Activated CD4-positive, CD25-positive, alpha-beta regulatory T cell treated with anti-CD3 and anti-CD28 coated beads, Interleukin-2, amount 50 U/mL, for 72 hours (primary cell): ENCODE measurements around the gene CKM.

ENCODE experiments used
- DNase-seq: peaks from one replicate; pipeline ENCODE4 v3.0.0; 2021

The CKM gene

DNA sequence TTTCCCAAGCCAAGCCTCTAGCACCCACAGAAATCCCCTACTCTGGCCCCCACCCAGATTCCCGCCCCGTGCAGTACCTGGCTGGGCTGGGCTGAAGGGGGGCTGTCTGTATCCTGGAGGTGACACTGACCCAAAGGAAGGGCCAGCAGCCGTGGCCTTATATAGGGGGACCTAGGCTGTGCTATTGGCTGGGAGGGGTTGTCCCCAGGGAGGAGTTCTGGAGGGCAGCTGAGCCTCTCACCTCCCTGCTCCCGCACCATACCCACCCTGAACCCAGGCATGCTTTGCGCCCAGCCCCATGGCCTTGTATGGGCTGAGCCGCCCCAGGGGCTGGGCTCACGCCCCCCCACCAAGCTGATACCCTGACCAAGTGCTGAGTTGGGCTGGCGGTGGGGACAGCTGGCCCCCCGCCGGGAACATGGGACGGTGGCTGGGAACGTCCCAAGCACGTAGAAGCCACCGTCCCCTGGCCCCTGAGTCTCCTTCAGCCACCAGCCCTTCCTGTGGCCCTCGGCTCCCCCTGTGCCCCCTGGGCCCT, at the start of gene CKM:
CKM (minus strand) TSS at position 132 of the 538 bp plus-strand sequence. CDS start 3,162 bp downstream, outside the sequence.
- no peak for DNase-seq

DNA sequence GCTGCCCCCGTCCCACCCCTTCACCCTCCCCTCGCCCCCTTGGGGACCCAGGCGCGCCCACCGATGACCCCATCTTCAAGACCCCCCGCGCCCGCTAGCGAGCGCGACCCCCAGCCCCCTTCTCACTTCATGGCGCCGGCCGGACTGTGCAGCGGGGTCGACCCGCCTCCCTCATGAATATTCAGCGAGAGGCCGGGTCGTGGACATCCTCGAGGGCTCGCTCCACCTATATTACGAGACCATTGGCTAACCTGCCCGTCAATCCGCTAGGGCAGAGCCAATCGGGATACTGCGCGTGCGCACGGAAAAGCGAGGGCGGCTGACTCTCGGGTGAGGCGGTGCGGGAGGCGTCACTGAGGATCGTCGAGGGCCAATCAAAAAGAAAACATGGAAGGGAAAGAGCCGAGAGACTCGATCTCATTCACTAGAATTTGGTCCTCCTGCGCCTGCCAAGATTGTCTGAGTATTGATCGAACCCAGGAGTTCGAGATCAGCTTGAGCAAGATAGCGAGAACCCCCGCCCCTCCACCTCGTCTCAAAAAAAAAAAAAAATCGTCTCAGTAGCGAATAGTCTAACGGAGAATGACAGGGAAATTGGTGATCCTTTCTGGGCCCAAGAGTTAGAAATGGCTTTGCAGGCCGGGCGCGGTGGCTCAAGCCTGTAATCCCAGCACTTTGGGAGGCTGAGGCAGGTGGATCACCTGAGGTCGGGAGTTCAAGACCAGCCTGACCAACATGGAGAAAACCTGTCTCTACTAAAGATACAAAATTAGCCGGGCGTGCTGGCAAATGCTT, 47.9 kb upstream of the CKM start, which contains the start of gene ERCC2:
ERCC2 (minus strand) TSS at position 164 of the 795 bp plus-strand sequence; CDS start at position 131, 33 bp downstream.
- DNase-seq = peak; percentile 99

DNA sequence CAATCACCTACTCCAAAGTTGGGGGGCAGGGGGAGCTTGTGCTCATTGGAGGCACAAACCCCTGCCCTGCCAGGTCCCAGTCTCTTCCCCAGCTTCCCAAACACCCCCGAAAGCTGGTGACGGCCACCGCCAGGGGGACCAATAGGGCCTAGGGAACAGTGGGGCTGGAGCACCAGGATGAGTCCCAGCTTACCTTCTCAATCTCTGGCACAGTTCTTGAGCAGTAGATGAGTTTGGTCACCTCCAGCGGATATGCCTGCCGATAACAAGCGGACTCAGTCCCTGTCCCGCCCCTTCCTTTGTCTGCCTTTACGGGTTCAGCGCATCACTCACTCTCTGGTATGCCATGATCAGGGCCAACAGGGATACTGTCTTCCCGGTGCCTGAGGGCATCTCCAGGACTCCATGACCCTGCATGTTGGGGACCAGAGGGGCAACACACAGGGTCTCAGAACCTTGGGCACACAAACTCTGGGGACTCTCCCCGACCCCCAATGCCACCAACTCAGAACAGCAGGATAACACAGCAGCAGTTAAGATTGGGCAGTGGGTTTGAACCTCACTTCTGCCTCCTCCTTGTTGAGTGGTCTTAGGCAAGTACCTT, 46.2 kb upstream of the CKM start:
- no peak for DNase-seq

DNA sequence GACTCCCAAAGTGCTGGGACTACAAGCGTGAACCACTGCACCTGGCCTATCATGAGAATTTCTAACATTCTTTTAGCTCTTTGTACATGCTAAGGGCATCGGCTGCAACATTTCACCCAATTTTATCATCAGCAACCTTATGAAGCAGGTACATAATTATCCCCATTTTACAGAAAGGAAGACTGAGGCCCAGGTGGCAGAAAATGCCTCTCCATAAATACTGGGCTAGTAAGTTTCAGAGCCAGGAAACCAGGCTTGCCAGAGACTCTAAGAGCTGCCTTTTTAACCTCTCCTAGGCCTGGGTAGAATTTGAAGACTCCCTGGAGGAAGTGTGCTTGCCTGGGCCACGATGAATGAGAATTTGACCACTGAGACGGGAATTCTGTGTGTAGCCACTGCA, 45.5 kb upstream of the CKM start:
- no peak for DNase-seq

DNA sequence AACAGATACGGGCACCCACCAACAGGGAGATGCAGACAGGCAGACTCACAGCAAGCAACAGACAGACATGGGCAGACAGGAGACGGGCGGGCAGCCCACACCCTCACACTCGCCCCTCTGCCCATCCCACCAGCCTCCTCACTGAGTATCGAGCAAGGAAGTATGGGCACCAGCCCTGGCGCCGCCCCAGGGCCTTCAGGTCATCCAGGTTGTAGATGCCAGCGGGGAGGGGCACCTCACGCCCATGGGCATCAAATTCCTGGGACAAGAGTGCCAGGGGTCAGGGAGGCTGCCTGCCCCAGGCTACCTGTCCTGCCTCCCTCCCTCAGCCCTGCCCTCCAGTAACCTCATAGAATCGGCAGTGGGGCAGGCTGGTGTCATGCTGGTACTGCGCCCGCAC, 42.0 kb upstream of the CKM start:
- no peak for DNase-seq

DNA sequence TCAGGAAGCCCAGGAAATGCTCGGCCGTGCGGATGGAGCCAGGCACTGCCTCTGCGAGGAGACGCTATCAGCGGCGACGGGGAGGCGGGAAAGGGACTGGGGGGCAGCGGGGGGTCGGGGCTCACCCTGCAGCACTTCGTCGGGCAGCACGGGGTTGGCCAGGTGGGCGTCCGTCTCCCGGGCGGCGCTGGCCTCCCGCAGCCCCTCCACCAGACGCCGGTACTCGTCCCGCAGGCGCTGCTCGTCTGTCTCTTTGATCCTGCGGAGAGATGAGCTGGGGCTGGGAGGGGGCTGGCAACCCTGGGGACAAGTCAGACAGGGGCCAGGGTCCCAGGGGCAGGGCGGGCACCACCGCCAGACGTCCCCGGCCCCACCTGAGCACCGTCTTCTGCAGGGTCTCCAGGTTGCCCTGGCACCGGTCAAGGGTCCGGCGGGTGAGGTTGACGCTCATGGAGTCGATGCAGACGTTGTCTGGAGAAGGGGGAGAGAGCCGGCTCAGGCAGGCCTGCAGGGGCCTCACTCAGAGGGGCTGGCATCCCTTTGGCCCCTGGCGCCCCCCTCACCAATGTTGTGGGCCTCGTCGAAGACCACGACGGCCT, 41.3 kb upstream of the CKM start:
- DNase-seq = no peak

DNA sequence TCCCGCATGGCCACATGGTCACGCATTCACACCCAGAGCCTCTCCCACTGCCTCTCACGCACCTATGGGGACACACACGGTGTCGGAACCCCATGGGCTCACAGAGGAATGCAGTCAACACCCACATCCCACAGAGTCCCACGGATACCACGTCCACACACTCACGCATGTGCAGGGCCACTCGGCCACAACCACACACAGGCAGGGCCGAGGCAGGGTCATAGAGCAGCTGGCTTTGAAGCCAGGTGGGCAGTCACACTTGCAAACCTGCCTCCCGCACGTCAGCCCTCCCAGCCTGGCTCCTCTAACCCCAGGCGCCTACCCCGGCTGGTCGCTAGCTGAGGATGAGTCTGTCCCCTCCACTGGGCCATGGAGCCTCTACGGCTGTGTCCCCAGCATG, 39.6 kb upstream of the CKM start:
- no peak for DNase-seq

DNA sequence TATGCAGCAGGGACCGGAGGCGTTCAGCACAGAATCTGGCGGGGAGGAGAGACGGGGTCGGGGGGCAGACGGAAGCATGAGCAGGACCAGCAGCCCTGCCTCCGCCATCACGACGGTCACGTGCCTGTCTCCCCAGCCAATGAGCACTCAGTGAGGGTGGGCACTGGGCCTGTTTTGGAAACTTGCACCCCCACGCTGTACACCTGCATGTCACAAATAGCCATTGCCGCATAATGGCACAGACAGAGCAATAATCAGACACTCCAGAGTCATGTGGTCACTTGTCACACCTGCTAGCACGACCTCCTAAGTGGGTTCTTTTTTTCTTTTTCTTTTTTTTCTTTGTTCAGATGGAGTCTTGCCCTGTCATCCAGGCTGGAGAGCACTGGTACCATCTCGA, 38.9 kb upstream of the CKM start:
- no peak for DNase-seq

DNA sequence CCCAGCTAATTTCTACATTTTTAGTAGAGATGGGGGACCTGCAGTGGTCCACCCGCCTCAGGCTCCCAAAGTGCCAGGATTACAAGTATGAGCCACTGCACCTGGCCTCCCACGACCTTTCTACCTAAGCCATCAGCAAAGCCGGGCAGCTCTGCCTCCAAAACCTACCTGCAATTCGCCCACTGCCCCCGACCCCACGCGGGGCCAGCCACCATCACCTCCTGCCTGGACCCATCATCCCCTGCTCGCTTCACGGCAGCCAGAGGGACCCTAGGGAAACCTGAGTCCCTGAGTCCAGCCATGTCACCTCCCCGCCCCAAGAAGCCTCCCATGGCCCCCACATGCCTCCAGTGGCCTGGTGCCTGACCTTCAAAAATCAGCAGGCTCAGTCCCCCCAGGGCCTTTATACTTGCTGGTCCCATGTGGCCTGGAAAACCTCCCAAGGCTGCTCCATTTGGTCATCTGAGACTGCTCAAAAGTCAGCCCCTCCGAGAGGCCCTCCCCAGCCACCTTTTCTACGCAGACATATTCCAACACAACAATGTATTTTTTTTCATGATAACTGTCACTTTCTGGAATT, 35.6 kb upstream of the CKM start:
- DNase-seq = no peak

DNA sequence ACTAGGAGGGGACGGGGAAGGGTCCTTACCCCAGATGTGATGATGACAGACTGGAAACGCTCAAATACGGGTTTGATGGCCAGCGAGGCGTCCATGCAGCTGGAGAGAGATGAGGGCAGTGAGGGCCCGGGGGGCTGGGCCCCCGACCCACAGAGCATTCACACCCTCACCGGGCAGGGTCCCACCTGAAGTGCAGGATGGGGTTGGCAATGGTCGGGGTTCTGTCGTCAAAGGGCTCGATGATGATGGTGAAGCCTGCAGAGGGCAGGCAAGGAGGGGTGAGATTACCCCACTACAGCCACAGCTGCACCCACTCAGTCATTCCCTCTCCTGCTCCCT, 34.7 kb upstream of the CKM start:
- no peak for DNase-seq

DNA sequence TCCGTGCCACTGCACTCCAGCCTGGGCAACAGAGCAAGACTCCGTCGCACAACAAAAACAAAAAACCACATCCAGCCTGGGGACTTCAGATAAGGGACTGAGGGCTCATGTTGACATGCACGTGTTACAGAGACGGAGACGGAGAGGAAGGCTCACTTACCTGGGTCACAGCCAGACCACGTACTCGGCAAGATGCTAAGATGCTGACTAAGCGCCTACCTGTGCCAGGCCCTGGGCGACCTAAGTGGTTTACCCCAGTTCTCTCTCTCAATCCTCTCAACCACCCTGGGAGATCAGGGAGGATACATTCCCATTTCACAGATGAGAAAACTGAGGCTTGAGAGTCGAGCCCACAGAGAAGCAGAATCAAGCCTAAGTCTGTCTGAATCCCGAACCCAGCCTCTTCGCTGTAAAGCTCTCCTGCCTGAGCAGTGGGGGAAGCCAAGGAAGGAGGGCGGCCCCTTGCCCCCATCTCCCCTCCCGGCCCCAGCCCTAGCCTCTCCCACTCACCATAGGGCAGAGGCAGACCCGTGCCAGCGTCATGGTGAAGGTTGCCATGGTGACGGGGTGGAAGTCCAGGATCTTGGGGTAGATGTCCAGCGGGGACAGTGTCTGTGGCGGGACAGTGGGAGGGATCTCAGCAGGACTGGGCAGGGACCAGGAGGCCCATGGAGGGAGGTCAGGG, 34.2 kb upstream of the CKM start:
- no peak for DNase-seq

DNA sequence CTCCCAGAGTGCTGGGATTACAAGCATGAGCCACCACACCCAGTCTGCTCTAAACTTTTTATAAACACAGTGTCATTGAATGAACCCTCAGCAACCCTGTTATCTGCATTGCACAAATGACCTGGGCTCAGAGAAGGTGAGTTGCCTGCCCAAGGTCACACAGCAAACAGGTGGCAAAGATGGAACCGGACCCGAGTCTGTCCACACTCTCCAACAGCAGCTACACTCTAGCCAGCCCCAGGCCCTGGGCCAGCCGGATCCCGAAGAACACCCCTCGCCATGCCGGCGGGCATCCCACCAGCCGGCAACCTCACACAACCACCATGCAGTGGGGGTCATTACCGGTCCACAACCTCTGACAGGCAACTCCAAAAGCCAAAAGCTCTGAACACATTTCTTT, 33.2 kb upstream of the CKM start:
- DNase-seq = no peak

DNA sequence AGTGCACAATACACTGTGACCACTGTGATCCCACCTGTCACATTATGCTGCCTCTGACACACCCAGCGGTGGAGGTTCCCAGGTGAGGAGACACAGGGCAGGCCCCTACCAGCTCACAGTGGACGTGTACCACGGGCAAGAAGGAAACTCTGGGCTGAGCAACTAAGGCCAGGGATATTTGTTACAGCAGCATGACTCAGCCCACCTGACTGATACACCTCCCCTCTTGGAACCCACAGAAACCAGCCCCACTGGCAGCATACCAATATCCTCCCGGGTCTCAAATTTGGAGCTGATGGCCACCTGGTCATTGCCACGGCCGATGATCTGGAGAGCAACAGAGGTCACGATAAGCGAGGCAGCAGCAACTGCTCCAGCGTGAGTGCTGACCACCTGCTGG, 32.7 kb upstream of the CKM start:
- DNase-seq = no peak

DNA sequence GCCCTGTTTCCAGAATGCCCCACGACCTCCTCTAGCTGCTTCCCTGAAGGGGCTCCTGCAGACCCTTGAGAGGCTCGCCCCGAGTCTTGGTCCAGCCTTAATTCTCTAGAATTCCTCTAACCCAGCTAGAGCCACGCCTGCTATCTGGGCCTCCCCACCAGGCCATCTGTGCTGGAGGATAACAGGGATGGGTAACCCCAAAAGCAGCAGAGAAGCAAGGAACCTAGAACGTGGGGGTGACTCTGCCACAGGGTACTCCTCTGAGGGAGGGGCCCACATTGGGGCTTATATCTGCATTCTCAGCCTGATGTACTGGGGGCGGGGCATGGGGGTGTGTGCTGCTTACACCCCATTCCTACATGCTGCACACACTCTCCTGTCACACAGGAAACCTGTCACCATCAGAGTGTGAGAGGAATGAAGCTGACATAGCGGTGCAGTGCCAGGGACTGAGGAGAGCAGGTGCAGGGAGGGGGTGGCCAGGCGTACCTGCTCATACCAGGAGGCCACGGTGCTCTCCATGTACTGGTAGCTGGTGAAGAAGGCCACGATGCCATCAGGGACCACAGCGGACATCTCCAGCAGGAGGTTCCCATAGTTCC, 31.7 kb upstream of the CKM start:
- DNase-seq = no peak

DNA sequence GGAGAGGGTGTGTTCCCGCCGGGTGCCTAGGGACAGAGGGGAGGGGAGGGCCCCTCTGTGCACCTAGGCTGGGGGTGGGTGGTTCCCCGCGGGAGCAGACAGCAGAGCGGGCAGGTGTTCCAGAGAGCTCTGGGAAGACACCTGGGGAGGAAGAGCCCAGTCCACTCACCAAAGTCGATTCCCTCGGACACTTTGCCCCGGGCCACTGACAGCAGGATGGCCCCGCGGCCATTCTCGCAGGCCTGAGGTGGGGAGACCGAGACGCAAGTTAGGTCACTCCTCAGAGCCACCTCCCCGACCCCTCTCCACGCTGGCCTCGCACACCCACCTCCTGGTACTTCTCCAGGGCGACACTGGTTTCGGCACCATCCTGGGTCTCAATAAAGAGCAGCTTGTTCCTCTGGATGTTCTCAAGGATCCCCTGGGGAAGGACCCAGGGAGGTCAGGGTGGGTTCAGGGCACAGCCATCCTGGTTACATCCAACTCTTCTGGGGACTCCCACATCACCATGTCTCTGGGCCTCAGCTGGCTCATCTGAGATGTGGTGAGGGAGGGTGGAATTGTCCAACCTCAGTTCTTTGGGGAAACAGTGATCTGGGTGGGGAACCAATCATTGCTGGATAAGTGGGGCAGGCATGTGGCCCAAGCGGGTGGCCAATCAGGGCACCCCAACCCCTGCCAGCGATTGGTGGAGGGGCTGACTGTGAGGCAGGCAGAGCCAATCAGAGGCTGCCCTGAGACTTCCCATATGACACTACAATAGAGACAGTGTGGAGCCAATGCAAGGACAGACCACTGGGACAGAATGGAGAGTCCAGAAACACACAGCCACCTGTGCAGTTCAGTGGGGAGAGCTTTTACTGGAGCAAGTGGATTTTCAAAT, 30.5 kb upstream of the CKM start:
- DNase-seq = no peak

DNA sequence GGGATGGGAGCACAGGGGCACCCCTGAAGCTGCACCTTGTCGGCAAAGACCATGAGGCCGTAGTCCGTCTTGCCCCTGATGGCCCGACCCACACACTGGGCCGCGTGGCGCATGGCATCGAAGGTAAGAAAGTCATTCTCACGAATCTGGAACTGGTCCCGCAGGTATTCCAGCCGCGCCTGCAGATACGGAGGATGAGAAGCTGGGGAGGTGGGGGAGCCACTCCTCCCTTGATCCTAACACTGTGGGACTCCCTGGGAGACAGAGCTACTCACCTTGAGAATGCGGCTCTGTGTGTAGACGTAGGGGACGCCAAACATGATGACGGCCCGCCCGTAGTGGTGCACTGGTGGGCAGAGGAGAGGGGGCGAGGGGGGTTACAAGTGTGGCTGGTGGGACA, 29.8 kb upstream of the CKM start:
- DNase-seq = no peak

DNA sequence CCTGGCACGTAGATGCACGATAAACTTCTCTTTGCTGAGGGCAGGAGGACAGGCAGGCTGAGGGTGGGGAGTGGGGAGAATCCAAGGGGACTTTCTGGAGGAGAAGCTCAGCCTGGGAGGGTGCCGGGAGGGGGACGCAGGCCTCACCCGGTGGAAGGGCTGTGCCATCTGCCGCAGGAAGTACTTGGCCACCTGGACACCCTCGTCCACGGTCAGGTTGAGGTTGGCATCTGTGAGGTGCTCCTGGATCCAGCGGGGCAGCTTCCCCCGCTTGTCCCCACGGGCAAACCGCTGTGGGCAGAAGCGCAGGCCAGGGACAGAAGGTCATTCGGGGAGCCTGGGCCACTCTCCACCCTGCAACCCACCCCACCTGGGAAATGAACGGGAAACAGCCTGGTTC, 29.4 kb upstream of the CKM start:
- no peak for DNase-seq

DNA sequence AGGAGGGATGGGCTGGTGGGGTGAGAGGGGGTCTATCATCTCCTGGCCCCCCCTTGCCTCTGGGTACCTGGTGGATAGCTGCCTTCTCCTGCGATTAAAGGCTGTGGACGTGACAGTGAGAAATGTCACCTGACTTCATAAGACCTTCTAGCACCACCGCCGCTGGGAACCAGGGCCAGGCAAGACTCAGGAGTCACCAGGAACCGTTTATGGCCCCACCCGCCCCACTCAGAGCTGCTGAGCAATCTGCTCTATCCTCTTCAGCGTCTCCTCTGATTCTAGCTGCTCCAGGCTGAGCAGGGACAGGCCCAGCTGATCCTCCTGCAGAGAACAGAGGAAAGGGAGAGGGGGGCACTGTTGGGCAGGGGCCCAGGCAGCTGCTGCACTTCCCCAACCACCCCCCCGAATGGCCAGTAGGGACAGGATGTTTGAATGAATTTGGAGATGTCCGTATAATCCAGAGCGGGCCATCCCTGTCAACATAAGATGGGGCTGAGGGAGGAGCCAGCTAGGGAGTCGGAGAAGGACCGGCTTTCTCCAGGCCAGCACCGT, 28.8 kb upstream of the CKM start:
- no peak for DNase-seq

DNA sequence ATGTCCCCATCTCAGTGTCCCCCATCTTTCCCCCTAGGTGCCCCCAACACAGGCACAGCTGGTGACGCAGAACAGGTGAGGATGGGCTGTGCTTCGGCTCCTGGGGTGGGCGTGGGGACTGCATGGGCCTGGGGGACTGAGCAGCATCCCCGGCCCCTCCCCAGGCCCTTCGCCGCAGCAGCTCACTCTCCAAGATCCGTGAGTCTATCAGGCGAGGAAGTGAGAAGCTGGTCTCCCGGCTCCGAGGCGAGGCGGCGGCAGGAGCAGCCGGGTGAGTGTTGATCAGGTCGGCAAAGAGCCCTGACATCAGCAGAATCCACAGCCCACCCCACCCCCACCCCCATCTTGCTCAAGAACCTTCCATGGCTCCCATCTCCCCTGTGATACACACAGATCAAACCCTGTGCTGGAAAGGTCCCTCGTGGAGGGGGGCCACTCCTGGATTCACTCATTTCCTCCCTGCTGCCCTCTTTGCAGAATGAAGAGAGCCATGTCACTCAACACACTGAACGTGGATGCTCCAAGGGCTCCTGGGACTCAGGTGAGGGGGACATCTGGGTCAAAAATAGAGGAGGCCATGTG, 27.9 kb upstream of the CKM start:
- DNase-seq = no peak

DNA sequence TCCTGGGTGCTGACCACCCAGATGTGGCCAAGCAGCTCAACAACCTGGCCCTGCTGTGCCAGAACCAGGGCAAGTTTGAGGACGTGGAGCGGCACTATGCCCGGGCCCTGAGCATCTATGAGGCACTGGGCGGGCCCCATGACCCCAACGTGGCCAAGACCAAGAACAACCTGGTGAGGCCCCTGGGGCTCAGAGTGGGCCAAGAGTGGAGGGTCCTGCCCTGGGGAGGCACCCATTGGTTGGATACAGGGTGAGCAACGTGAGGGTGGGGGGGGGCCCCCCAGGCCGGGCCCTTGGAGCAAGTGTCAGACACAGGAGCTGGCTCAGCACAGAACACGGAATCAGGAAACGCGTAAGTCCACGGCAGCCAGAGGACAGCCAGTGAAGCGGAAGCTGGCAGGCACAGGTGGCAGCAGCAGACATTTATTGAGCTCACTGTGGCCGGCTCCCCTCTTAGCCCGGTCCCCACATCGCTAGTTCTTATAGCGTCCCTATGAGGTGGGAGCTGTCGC, 26.8 kb upstream of the CKM start:
- no peak for DNase-seq

DNA sequence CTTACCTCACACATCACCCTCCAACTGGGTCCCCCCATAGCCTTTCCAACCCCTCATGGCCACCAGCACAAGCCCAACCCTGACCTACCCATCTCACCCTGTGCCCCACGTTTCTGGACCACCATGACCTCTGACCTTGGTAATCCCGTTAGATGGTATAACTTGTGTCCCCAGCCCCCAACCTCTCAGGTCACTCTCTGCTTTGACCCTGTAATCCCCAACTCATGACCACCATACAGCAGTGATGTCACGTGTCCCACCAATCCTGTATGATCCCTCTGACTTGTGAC, 26.4 kb upstream of the CKM start:
- no peak for DNase-seq
